ENCODE results near the gene SGMS1.

The SGMS1 gene

DNA sequence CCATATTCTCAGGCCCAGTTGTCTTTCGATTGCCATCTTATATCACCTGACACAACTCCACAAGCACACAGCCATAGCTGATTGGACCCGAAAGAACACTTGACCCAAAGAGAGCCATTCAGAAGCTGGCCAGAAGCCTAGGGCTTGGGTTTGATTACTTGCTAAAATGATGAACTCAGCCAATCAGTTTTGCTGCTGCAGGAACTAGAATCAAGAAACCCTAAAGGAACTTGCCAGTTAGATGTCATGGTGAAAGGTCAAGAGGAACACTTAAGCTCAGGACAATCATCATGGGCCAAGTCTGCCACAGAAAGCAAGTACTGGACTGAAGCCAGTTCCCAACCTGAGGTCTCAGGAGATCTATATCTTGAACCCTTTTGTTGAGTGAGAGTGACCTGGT lies 150.0 kb downstream of the SGMS1 start:
- no peak for FAIRE-seq
- TF ChIP-seq POLR2AphosphoS5 (IDR thresholded peaks at IDR 0.05; ENCODE audit: low read depth, low read length) (no peak), POLR2A (IDR thresholded peaks at IDR 0.05; ENCODE audit: low read depth, low read length) (no peak), TAF1 (IDR thresholded peaks at IDR 0.05; ENCODE audit: borderline replicate concordance, low read depth, low read length) (no peak)
- no peak for DNase-seq (ENCODE audit: insufficient read length)

DNA sequence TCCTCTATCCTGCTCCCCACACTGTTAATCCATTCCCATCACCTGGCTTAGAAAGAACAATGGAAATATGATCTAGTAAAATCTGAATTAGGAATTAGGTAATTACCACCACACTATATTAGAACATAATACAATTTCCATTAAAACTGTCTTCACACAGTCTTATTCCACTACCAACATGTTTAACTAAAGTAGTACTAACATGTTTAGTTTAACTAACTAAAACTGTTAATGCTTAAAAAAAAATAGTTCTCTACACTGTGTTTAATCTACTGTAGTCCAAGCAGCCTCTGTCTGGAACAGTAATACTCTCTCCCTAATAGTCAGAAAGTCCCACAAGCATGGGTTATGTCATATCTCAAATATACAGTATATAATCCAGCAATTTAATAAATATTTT lies 150.8 kb downstream of the SGMS1 start:
- FAIRE-seq (no peak), DNase-seq (ENCODE audit: insufficient read length) (no peak)
- TF ChIP-seq POLR2AphosphoS5 (IDR thresholded peaks at IDR 0.05; ENCODE audit: low read depth, low read length) (no peak), POLR2A (IDR thresholded peaks at IDR 0.05; ENCODE audit: low read depth, low read length) (no peak), TAF1 (IDR thresholded peaks at IDR 0.05; ENCODE audit: borderline replicate concordance, low read depth, low read length) (no peak)

DNA sequence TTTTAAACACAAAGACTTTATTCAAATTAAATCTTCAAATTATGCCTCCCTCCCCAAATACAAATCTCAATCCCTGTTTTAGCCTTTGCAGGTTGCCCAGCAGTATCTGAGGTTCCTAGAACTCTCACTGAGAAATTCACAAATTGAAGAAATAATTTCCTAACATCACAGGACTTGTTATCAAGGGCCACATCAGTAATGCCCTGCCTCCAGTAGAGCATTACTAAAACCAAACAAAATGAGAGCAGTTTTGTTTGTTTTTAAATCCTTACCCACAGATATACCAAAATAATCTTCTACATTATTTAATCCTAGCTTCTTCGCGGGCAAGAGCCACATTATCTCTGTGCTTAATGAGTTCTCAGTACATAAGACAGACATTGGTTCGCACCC lies 152.2 kb downstream of the SGMS1 start:
- DNase-seq (ENCODE audit: insufficient read length) (no peak), FAIRE-seq (no peak)
- TF ChIP-seq POLR2A (IDR thresholded peaks at IDR 0.05; ENCODE audit: low read depth, low read length) (no peak), POLR2AphosphoS5 (IDR thresholded peaks at IDR 0.05; ENCODE audit: low read depth, low read length) (no peak), TAF1 (IDR thresholded peaks at IDR 0.05; ENCODE audit: borderline replicate concordance, low read depth, low read length) (no peak)

DNA sequence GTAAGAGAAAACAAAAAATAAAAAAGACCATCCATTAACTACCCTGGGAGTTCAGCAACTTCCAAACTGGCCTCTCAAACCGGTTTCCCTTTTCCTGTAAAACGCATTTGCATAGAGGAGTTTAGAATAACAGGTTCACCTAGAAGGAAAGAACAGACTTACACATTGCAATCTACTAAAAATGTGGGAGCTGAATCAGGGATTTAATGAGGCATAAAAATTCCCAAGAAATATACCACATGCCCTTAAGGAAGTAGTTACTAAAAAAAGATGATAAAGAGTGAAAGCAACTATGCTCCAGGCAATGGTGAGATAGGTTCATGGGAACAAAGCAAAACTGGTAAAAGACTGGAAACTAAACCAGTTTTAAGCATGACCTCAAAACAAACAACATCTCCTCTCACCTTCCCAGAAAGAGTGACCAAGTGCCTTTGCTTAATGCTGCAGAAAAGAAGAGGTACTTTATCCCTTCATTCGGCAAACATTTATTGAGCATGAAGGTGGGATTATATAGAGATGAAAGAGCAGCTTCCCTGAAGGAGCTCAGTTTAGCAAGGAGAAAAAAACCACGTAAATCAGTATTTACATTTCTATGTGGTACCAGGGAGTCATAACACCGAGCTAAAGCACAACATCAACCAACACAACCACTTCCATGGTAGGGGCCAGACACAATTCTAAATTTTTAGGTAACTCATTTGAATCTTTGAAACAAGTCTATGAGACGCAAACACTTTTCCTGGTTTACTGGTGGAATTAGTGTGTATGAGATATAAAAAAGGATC lies 152.8 kb downstream of the SGMS1 start:
- DNase-seq (ENCODE audit: insufficient read length) (no peak), FAIRE-seq (no peak)
- TF ChIP-seq TAF1 (IDR thresholded peaks at IDR 0.05; ENCODE audit: borderline replicate concordance, low read depth, low read length) (no peak), POLR2AphosphoS5 (IDR thresholded peaks at IDR 0.05; ENCODE audit: low read depth, low read length) (no peak), POLR2A (IDR thresholded peaks at IDR 0.05; ENCODE audit: low read depth, low read length) (no peak)

DNA sequence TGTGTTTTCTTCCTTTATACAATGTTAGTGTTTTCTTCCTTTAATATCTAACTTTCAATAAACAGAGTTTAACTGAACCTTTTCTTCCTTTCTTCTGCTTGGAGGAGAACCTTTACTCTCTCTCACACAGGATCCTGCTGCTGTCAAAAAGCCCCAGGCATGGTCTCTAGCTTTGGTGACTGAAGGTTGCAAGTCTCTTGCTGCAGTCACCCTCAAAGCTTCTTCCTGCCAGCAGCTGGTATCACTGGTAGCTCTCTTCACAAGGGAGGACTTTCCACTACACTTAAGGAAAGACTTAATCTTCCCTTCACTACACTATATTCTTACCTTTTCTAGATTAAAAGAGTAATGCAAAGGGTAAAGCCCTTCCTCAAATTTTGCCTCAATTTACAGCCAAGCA lies 153.4 kb downstream of the SGMS1 start:
- FAIRE-seq (peak; percentile 86), DNase-seq (ENCODE audit: insufficient read length) (no peak)
- TF ChIP-seq POLR2AphosphoS5 (IDR thresholded peaks at IDR 0.05; ENCODE audit: low read depth, low read length) (no peak), TAF1 (IDR thresholded peaks at IDR 0.05; ENCODE audit: borderline replicate concordance, low read depth, low read length) (no peak), POLR2A (IDR thresholded peaks at IDR 0.05; ENCODE audit: low read depth, low read length) (no peak)

DNA sequence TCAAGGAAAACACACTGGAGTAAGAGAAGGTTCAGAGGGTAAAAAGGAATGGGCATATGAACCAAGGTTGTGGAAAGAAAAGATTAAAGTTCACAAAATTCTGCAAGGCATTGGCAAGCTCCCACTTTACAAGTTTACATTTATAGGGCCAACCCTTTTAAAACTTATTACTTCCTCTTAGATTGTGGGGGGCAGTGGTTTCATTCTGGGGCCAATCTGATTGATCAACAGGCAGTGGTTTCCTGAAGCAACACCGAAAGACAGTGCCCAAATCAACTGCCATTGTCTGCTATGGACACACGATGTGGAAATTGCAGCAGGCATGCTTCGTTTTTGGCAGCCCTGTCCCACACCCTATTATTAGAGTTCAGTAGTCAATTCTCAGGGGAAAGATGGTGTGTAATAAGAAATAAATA lies 154.0 kb downstream of the SGMS1 start:
- FAIRE-seq (peak; percentile 71), DNase-seq (ENCODE audit: insufficient read length) (no peak)
- TF ChIP-seq POLR2A (IDR thresholded peaks at IDR 0.05; ENCODE audit: low read depth, low read length) = no peak
- TF ChIP-seq TAF1 (IDR thresholded peaks at IDR 0.05; ENCODE audit: borderline replicate concordance, low read depth, low read length) = no peak
- no peak for TF ChIP-seq POLR2AphosphoS5 (IDR thresholded peaks at IDR 0.05; ENCODE audit: low read depth, low read length)

DNA sequence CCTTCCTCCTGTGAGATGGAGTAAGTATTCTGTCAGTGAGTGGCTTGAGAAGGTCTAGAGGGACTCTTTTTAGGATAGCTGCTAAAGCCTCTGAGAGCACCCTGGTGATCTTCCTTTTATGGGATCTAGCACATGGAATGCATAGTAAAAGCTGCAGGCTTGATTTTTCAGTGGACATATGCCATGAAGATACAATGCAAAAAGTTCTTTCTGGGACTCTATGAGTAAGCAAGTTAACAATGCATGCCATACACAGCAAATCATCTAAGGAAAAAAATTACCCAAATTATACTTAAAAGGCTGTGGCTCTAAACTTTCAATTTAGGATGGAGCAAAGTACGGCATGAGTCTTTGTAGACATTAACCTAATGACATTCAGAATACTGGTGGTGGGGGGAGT lies 154.5 kb downstream of the SGMS1 start:
- FAIRE-seq (no peak), DNase-seq (ENCODE audit: insufficient read length) (no peak)
- TF ChIP-seq POLR2AphosphoS5 (IDR thresholded peaks at IDR 0.05; ENCODE audit: low read depth, low read length) (no peak), TAF1 (IDR thresholded peaks at IDR 0.05; ENCODE audit: borderline replicate concordance, low read depth, low read length) (no peak), POLR2A (IDR thresholded peaks at IDR 0.05; ENCODE audit: low read depth, low read length) (no peak)

DNA sequence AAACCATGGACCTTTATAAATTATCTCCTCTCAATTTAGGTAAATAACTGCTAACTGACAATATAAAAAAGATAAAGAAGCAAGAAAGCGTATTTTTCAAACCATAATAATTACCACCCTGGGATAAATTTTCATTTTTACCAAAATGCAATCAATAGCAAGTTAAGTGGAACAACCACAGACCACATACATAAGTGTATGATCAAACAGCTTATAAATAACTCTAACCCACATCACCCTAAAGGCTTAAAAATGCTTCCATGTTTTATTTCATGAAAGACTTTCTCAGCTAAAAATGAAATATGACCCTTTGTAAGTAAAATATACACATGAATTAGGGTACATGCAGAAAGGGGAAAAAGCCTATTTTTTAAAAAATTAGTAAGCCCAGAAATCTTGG lies 156.5 kb downstream of the SGMS1 start:
- FAIRE-seq (no peak), DNase-seq (ENCODE audit: insufficient read length) (no peak)
- TF ChIP-seq TAF1 (IDR thresholded peaks at IDR 0.05; ENCODE audit: borderline replicate concordance, low read depth, low read length) (no peak), POLR2AphosphoS5 (IDR thresholded peaks at IDR 0.05; ENCODE audit: low read depth, low read length) (no peak), POLR2A (IDR thresholded peaks at IDR 0.05; ENCODE audit: low read depth, low read length) (no peak)

DNA sequence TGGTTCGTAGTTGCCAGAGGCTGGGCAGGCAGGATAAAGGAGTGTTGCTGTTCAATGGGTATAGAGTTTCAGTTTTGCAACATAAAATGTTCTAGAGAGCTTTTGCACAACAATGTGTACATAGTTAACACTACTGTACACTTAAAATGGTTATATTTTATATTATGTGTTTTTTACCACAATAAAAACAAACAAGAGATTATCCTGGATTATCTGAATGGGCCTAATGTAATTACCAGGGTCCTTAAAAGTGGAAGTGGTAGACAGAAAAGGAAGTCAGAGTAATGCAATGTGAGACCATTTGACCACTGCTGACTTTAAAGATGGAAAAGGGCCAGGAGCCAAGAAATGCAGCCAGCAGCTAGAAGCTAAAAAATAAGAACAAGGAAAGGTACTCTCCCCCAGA lies 159.7 kb downstream of the SGMS1 start:
- FAIRE-seq = no peak
- no peak for DNase-seq (ENCODE audit: insufficient read length)
- TF ChIP-seq POLR2AphosphoS5 (IDR thresholded peaks at IDR 0.05; ENCODE audit: low read depth, low read length) = no peak
- TF ChIP-seq TAF1 (IDR thresholded peaks at IDR 0.05; ENCODE audit: borderline replicate concordance, low read depth, low read length) = no peak

DNA sequence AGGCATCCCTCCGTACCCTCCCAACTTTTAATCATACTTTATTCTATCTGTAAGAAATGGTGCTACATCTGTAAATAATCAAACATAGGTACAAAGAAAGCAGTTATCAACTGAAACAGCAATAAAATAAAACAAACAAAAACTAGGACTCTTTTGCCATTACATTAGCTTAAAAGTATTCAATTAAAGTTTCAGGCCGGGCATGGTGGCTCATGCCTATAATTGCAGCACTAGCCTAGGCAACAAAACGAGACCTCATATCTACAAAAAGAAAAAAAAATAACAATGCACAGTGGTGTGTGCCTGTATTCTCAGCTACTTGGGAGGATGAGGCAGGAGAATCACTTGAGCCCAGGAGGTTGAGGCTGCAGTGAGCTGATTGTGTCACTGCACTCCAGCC lies 161.9 kb downstream of the SGMS1 start:
- DNase-seq (ENCODE audit: insufficient read length) (no peak), FAIRE-seq (no peak)
- TF ChIP-seq POLR2A (IDR thresholded peaks at IDR 0.05; ENCODE audit: low read depth, low read length) (no peak), TAF1 (IDR thresholded peaks at IDR 0.05; ENCODE audit: borderline replicate concordance, low read depth, low read length) (no peak), POLR2AphosphoS5 (IDR thresholded peaks at IDR 0.05; ENCODE audit: low read depth, low read length) (no peak)

DNA sequence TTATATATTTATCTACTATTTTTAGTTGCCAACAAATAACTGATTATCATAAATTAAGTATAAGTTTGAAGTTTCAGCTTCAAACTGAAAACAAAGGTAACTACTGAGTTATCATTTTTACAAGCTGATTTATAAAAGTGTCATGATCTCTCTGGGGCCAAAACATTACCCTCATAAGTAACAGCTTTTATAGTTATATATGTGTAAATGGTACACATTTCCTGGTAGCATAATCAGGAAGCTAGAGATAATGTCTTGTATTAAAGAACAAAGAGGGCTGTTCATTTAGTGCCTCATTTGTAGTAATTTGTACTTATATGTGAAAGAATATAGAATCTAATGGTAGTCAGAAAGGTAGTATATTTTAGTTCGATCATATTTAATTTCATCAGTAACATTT lies 162.6 kb downstream of the SGMS1 start:
- TF ChIP-seq POLR2A (IDR thresholded peaks at IDR 0.05; ENCODE audit: low read depth, low read length) = no peak
- no peak for TF ChIP-seq POLR2AphosphoS5 (IDR thresholded peaks at IDR 0.05; ENCODE audit: low read depth, low read length)
- no peak for TF ChIP-seq TAF1 (IDR thresholded peaks at IDR 0.05; ENCODE audit: borderline replicate concordance, low read depth, low read length)
- no peak for FAIRE-seq

DNA sequence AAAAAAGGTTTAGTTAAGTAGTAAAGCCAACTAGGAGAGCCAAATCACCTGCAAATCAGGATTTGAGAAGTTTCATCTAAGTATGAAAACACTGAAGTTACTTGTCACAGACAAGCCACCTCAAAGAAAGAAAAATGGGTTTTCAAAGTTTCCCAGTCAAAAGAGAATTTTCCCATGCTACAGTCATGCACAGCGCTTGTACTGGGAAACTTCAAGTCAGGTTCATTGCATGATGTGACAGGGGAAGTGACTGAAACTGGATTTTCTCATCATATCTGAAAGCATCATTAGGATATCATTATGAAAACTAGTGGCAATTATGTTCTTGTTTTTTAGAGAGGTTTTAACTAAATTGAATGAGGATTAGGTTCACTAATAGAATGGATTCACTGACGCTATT lies 167.0 kb downstream of the SGMS1 start:
- no peak for TF ChIP-seq POLR2A (IDR thresholded peaks at IDR 0.05; ENCODE audit: low read depth, low read length)
- FAIRE-seq (peak; percentile 88), DNase-seq (ENCODE audit: insufficient read length) (no peak)

More for the DNA sequence above, 162.6 kb downstream of the SGMS1 start:
- no peak for DNase-seq (ENCODE audit: insufficient read length)
